Upper lobe of right lung (tissue), 1 donor: ENCODE measurements around the gene RASL11A. TPM values are rescaled to one million over a fixed set of nuclear protein-coding genes. Genes with fewer than 3 reads are reported as not detected.
"Not testable (repeated sequence)": the region's sequence is repeated elsewhere in the genome, so short reads cannot be mapped to it uniquely, and the experiment has no call there.

Source experiments
- ATAC-seq: fragments of 200-7000 bp; cut with Tn5 transposase; one replicate; pipeline ENCODE4 v1.9.1; 2020; ENCODE audit warnings: mild to moderate bottlenecking, moderate library complexity
- DNase-seq: peaks from one replicate; pipeline ENCODE4 v3.0.0-alpha.2; 2020
- H3K27ac ChIP-seq: fragments of 200-600 bp; one replicate; pipeline ENCODE4 v1.8.0; 2022
- H3K27me3 ChIP-seq: fragments of 200-600 bp; one replicate; pipeline ENCODE4 v1.8.0; 2022; ENCODE audit warnings: mild to moderate bottlenecking
- H3K36me3 ChIP-seq: fragments of 200-600 bp; one replicate; pipeline ENCODE4 v1.8.0; 2022
- H3K4me1 ChIP-seq: fragments of 200-600 bp; one replicate; pipeline ENCODE4 v1.8.0; 2022
- H3K4me3 ChIP-seq: fragments of 200-600 bp; one replicate; pipeline ENCODE4 v1.8.0; 2022; ENCODE audit warnings: mild to moderate bottlenecking
- H3K9me3 ChIP-seq: fragments of 200-600 bp; one replicate; pipeline ENCODE4 v1.8.0; 2022
- intact Hi-C: fragments of 100-400 bp; cut with DNase I; formaldehyde crosslinking; loops from one replicate; pipeline ENCODE4 v1.11.0; 2022
- total RNA-seq: library from RNA; stranded (reverse); fragmentation: NEBNext Ultra II Directional; extraction: Animal tissue kit (Norgen Biotek cat#: 25700); gene quantifications from one replicate; pipeline ENCODE4 v1.2.1, GENCODE V29; 2021
- TF ChIP-seq, protein P1 (sequence below): fragments of 200-600 bp; IDR thresholded peaks from one replicate; pipeline ENCODE4 v1.8.0; 2022; ENCODE audit warnings: antibody characterized with exemption
- donor health status: DM: no; HTN: yes; CAD: no; lungs with severe emphysema.

RASL11A gene
- total RNA-seq, 1 donor from 2014 or later: 25.6 TPM

DNA sequence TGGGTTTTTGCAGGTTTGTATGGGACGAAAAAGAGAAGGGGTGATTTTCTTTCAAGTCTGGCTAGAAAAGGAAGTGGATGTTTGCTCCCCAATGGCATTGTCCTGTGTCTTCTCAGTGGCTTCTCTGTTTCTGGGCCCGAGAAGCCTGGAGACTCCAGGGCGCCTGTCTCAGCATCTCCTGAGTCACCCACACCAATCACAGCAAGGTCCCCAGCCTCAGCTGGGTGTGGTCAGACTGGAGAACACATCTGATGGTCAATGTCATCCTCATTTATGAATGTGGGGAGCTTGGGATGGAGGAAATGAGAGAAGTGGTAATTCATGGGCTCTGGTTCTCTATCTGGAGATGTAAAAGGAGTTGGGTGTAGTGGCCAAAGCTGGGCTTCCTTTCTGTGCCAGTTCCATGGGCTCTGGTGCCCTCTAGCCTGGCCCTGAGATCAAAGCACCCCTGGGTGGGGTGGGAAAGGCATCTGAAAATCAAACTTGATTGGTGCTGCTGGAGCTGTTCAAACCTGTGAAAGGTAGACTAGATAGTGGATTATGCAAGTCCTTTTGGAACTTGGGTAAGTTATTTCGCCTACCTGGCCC lies 13.4 kb downstream of the RASL11A start:
- TF ChIP-seq, protein P1, sequence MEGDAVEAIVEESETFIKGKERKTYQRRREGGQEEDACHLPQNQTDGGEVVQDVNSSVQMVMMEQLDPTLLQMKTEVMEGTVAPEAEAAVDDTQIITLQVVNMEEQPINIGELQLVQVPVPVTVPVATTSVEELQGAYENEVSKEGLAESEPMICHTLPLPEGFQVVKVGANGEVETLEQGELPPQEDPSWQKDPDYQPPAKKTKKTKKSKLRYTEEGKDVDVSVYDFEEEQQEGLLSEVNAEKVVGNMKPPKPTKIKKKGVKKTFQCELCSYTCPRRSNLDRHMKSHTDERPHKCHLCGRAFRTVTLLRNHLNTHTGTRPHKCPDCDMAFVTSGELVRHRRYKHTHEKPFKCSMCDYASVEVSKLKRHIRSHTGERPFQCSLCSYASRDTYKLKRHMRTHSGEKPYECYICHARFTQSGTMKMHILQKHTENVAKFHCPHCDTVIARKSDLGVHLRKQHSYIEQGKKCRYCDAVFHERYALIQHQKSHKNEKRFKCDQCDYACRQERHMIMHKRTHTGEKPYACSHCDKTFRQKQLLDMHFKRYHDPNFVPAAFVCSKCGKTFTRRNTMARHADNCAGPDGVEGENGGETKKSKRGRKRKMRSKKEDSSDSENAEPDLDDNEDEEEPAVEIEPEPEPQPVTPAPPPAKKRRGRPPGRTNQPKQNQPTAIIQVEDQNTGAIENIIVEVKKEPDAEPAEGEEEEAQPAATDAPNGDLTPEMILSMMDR: peak; percentile 46
- H3K27ac ChIP-seq: no peak overlapping the region
- H3K36me3 ChIP-seq: no peaks in the 10 kb centered on the region
- no peaks in the 10 kb centered on the region for H3K9me3 ChIP-seq
- ATAC-seq (peak; percentile 91), DNase-seq (no peak)
- H3K27me3 ChIP-seq: no peaks in the 10 kb centered on the region
- no peak overlapping the region for H3K4me3 ChIP-seq
- no peaks in the 10 kb centered on the region for H3K4me1 ChIP-seq
- intact Hi-C loops: no loop called here

DNA sequence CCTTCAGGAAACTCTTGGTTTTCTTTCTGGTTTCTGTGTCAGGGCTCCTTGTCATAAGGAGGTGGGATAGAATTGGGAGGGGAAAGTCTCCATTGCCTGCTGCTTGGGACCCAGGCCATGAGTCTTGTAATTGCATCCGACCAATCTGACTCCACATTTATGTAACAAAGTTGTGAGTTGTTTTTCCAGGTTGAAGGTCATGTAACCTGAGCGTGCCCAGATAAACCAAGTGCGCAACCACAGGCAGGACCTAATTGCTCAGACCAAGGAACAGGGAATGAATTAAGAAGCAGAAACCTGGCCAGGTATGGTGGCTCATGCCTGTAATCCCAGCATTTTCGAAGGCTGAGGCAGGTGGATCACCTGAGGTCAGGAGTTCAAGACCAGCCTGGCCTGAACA lies 17.8 kb downstream of the RASL11A start:
- no peaks in the 10 kb centered on the region for H3K4me1 ChIP-seq
- H3K27me3 ChIP-seq: no peaks in the 10 kb centered on the region
- H3K36me3 ChIP-seq: no peaks in the 10 kb centered on the region
- TF ChIP-seq, protein P1: no peak
- no peaks in the 10 kb centered on the region for H3K9me3 ChIP-seq
- DNase-seq (no peak), ATAC-seq (no peak)
- no peak overlapping the region for H3K4me3 ChIP-seq
- H3K27ac ChIP-seq: no peak overlapping the region
- intact Hi-C loops: no loop called here

DNA sequence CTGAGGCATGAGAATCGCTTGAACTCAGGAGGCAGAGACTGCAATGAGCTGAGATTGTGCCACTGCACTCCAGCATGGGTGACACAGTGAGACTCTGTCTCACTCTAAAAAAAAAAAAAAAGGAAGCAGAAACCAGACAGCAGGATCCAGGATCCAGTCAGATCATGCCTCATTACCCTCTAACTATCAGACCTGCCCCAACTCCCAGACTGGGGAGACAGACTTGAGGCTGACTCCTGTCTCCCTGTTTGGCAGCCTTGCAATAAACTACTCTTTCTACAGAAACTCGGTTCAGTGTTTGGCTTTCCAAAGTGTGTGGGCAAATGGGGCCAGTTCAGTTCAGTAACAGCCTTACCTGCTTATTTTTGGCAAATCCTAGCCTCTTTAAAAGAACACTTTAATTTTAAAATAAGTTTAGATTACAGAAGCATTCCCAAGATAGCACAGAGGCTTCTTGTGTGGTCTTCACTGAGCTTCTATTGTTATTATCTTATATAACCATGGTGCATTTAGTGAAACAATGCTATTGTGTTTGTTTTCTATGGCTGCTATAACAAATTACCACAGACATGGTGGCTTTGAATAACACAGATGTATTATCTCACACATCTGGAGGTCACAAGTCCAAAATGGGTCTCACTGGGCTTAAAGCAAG lies 18.5 kb downstream of the RASL11A start:
- intact Hi-C loops: no loop called here
- no peak overlapping the region for H3K27ac ChIP-seq
- H3K36me3 ChIP-seq: no peaks in the 10 kb centered on the region
- H3K4me1 ChIP-seq: no peaks in the 10 kb centered on the region
- ATAC-seq (no peak), DNase-seq (no peak)
- no peak overlapping the region for H3K4me3 ChIP-seq
- no peaks in the 10 kb centered on the region for H3K9me3 ChIP-seq
- TF ChIP-seq, protein P1: no peak
- no peaks in the 10 kb centered on the region for H3K27me3 ChIP-seq

DNA sequence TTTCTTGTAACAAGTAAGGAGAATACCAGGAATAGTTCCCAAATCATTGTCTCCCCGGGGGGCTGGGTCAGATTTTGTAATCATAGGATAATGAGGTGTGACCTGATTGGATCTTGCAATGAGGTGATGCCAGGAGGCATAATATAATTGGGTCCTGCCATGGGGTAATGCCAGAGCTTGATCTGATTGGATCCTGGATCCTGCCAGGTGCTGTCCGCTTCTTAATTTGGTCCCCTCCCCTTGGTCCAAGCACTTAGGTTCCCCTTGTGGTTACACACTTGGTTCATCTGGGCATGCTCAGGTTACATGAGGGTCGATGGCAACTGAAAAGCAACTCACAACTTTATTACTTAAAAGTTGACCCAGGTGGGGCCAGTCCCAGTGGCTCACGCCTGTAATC lies 20.1 kb downstream of the RASL11A start:
- no peak for ATAC-seq
- H3K27me3 ChIP-seq: no peaks in the 10 kb centered on the region
- TF ChIP-seq, protein P1: no peak
- intact Hi-C loops: no loop called here
- DNase-seq: no peak
- H3K4me1 ChIP-seq: no peaks in the 10 kb centered on the region
- H3K9me3 ChIP-seq: no peaks in the 10 kb centered on the region
- H3K36me3 ChIP-seq: no peaks in the 10 kb centered on the region
- no peak overlapping the region for H3K27ac ChIP-seq
- H3K4me3 ChIP-seq: no peak overlapping the region

DNA sequence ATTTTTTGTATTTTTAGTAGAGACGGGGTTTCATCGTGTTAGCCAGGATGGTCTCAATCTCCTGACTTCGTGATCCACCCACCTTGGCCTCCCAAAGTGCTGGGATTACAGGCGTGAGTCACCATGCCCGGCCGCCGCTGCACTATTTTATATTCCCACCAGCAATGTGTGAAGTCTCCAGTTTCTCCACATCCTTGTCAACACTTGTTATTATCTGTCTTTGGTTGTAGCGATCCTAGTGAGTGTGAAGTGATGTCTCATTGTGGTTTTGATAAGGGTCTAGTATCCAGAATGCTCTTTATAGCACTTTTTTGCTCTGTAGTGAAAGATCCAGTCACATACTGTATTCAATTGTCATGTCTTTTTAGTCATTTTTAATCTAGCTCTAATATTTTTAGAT lies 21.3 kb downstream of the RASL11A start:
- H3K4me3 ChIP-seq, intact Hi-C loops, H3K36me3 ChIP-seq, ATAC-seq, H3K4me1 ChIP-seq, DNase-seq, H3K9me3 ChIP-seq, H3K27me3 ChIP-seq, H3K27ac ChIP-seq: not testable (repeated sequence)

DNA sequence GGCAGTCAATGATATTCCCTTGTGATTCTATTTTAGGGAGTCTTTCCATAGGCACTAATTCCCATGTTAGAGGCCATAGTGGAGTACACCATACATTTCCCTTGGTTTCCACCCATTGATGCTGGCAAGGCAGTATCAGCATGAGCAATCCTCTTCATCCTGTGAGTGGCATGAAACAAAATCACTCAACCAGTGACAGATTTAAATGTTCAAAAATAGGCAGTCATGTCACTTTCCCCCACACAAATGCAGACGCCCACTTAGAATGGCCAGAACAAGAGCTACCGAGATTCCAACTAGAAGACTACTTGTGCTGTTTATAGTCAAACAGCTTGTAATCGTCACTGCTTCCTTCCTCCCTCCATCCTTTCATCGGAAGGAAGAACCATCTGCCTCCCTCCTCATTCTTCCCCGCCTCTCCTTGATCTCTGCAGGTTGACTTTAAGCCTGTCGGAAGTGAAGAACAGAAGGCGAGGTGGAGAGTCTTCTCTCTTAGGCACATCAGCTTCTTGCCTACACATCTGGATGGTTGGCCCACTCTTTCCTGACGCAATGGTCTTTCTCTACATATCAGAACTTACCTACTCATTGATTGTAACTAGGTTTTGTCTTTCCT lies 22.6 kb downstream of the RASL11A start:
- no peak overlapping the region for H3K27ac ChIP-seq
- H3K36me3 ChIP-seq: no peaks in the 10 kb centered on the region
- ATAC-seq (no peak), DNase-seq (no peak)
- no peak overlapping the region for H3K4me3 ChIP-seq
- intact Hi-C loops: no loop called here
- no peaks in the 10 kb centered on the region for H3K9me3 ChIP-seq
- TF ChIP-seq, protein P1: no peak
- H3K27me3 ChIP-seq: no peaks in the 10 kb centered on the region
- no peaks in the 10 kb centered on the region for H3K4me1 ChIP-seq
